ENCODE measurements around the gene SKIL.

SKIL gene

DNA sequence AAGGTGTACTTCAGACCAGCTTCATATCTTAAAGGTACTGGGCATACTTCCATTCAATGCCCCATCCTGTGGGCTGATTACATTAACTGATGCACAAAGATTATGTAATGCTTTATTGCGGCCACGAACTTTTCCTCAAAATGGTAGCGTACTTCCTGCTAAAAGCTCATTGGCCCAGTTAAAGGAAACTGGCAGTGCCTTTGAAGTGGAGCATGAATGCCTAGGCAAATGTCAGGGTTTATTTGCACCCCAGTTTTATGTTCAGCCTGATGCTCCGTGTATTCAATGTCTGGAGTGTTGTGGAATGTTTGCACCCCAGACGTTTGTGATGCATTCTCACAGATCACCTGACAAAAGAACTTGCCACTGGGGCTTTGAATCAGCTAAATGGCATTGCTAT lies 3.4 kb downstream of the SKIL start:
- TF ChIP-seq GATA3 (IDR thresholded peaks at IDR 0.05; ENCODE audit: low read depth, low read length) (no peak), GATA2 (IDR thresholded peaks at IDR 0.05; ENCODE audit: low read depth, low read length) (no peak)

DNA sequence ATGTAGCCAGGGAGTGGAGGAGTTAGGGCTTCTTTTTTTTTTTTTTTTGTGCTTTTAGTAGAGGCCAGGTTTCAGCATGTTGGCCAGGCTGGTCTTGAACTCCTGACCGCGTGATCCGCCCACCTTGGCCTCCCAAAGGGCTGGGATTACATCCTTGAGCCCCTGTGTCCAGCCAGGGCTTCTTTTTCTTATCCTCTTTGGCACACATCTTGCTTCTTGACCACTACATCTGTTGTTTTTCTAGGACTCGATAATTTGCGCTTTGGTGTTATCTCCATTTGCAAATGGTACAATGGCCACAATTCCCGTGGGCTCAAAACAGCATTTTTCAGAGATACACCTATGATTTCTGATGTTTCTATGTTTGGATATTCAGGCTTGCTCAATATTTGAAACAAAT lies 4.2 kb downstream of the SKIL start:
- TF ChIP-seq GATA3 (IDR thresholded peaks at IDR 0.05; ENCODE audit: low read depth, low read length): no peak
- TF ChIP-seq GATA2 (IDR thresholded peaks at IDR 0.05; ENCODE audit: low read depth, low read length): no peak

DNA sequence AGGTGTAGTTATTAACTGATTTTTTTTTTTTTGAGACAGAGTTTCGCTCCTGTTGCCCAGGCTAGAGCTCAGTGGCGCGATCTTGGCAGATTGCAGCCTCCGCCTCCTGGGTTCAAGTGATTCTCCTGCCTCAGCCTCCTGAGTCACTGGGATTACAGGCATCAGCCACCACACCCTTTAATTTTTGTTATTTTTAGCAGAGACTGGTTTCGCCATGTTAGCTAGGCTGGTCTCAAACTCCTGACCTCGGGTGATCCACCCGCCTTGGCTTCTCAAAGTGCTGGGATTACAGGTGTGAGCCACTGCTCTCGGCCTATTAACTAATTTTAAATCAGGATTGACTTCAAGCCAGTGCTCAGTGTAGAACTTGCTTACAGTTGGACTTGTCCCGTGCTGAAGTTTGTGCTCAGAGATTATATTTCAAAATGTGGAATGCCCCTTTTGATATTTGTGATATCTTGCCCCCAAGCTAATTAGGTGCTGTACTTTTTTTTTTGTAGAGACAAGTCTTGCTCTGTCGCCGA lies 6.0 kb downstream of the SKIL start:
- TF ChIP-seq GATA3 (IDR thresholded peaks at IDR 0.05; ENCODE audit: low read depth, low read length) (no peak), GATA2 (IDR thresholded peaks at IDR 0.05; ENCODE audit: low read depth, low read length) (no peak)

DNA sequence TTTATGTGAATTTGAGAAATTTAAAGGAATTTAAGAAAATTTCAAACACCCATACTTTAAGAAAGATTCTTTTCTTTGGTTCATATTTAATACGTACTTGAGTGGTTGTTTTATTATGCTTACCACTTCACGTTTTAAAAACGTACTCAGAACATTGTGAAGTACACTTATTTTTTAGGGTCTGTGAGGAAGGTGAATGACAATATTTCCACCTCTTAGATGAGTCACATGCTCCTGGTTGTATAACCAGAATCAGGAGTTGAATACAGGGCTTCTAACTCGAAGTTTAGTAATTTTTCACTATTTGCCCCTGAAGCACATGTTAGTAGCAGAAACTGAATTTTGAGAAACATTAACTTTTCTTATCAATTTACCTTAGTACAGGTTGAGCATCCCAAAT lies 7.5 kb downstream of the SKIL start:
- TF ChIP-seq GATA2 (IDR thresholded peaks at IDR 0.05; ENCODE audit: low read depth, low read length): no peak
- TF ChIP-seq GATA3 (IDR thresholded peaks at IDR 0.05; ENCODE audit: low read depth, low read length): no peak

DNA sequence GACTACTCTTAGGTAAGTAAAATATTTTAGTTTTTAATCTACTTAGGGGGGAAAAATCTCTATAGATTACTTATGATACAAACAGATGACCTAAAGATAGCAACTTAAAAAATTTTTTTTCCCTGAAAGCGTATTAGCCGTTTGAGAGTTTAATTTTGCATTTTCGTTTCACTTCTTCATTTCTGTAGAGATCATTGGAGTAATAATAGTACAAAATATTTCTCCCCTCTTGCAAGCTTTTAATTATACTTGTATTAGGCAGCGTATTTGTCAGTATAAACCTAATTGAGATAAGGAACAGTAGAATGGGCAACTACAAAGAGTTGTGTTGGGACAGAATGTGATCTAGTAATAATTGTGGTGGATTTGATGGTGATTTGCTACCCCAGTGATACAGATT lies 10.3 kb downstream of the SKIL start:
- TF ChIP-seq GATA3 (IDR thresholded peaks at IDR 0.05; ENCODE audit: low read depth, low read length): no peak
- no peak for TF ChIP-seq GATA2 (IDR thresholded peaks at IDR 0.05; ENCODE audit: low read depth, low read length)

DNA sequence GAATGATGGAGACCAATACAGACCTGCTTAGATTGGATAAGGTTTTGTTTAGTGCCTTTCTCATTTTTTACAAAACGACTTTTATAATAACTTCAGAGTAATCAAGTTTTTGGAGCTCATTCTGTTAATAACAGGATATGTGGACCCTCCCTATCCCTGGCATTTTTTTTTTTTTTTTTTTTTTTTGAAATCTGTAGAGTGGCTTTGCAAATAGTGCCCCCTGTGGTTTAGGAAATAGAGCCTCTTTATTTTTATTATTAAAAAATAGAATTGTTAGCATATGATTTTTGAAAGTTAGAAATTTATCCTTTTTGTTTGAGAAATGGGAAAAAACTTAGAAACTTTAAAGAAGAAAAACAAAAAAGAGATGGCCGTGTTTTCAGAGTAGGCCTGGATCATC lies 11.4 kb downstream of the SKIL start:
- TF ChIP-seq GATA3 (IDR thresholded peaks at IDR 0.05; ENCODE audit: low read depth, low read length) (no peak), GATA2 (IDR thresholded peaks at IDR 0.05; ENCODE audit: low read depth, low read length) (no peak)

DNA sequence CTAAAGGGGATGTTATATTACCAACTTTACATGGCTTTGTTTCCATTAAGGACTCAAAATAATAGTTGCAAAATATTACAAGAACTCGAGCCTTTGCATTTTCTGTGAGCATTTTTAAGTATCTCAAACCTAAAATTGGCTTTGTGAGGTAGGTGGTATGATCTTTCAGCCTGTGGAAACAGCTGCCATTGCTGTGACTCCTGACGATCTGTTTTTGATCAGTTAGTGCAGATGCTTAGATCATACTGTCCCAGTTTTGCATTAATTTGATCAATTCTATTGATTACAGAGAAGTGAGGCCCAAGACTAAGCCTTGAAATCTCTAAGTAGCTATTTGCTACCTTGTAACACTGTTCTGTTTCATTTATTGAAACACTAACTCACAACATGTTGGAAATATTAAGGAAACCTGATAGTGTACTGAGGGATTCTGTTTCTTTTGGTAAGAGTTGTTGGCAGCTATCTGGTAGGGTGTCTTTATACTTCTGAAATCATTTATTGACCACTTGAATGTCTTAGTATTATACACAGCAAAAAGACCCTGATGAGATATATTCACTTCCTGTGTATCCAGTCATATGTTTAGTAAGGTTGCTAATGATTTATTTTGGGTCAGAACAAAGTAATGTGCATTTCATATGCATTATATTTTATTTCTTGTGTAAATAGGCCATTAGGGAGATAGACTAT lies 14.8 kb downstream of the SKIL start:
- TF ChIP-seq GATA3 (IDR thresholded peaks at IDR 0.05; ENCODE audit: low read depth, low read length) (no peak), GATA2 (IDR thresholded peaks at IDR 0.05; ENCODE audit: low read depth, low read length) (no peak; the same call in 1 of the 2 replicates)

DNA sequence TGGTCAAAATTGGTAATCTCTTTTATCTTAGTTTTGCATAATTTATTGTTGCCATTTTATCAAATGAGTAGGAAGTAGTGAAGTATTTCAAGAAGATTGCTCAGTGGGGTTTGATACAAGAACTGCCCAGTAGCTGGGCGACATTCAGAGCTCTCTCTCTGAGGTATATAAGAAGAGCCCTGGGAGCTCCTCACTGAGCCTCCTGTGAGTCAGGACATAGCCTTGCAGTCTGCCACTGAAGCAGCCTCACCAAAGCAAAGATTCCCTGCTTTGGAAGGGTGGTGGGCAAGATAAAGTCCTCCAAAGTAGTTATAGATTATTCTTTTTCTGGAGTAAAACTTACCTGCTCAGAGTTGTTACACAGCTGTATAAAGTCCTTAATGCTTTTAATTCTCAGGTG lies 26.1 kb downstream of the SKIL start:
- no peak for TF ChIP-seq GATA2 (IDR thresholded peaks at IDR 0.05; ENCODE audit: low read depth, low read length)
- TF ChIP-seq GATA3 (IDR thresholded peaks at IDR 0.05; ENCODE audit: low read depth, low read length): no peak

DNA sequence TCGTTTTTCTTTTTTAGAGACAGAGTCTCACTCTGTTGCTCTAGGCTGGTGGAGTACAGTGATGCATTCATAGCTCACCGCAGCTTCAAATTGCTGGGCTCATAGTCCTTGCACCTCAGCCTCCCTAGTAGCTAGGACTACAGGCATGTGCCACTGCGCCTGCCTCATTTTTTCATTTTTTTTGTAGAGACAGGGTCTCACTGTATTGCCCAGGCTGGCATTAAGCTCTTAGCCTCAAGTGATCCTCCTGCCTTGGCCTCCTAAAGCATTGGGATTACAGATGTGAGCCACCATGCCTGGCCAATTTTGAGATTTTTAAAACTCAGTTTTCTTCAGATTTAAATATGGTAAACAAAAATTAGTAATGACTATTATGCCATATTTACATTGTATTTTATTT lies 29.0 kb downstream of the SKIL start:
- TF ChIP-seq GATA2 (IDR thresholded peaks at IDR 0.05; ENCODE audit: low read depth, low read length) (no peak), GATA3 (IDR thresholded peaks at IDR 0.05; ENCODE audit: low read depth, low read length) (no peak)

DNA sequence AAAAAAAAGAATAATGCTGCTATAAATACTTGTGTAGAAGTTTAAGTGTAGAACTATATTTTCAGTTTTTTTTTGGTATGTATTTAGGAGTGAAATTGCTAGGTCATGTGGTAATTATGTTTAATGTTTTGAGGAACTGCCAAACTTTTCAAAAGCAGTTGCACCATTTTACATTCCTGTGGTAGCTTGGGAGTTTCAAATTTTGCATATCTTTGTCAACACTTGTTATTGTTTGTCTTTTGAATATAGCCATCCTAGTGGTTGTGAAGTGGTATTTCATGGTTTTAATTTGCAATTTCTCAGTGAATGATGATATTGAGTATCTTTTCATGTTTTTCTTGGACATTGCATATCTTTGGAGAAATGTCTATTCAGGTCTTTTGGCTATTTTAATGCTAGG lies 30.4 kb downstream of the SKIL start:
- TF ChIP-seq GATA3 (IDR thresholded peaks at IDR 0.05; ENCODE audit: low read depth, low read length) (no peak), GATA2 (IDR thresholded peaks at IDR 0.05; ENCODE audit: low read depth, low read length) (no peak)

DNA sequence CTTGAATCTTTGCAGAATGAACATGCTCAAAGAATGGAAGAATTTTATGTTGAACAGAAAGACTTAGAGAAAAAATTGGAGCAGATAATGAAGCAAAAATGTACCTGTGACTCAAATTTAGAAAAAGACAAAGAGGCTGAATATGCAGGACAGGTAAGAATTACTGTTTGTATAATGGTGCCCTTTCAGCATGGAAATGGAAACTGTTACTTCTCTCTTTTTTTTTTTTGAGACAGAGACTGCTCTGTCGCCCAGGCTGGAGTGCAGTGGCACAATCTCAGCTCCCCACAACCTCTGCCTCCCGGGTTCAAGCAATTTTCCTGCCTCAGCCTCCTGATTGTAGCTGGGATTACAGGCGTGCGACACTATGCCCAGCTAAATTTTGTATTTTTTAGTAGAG lies 33.6 kb downstream of the SKIL start:
- TF ChIP-seq GATA2 (IDR thresholded peaks at IDR 0.05; ENCODE audit: low read depth, low read length) (no peak), GATA3 (IDR thresholded peaks at IDR 0.05; ENCODE audit: low read depth, low read length) (no peak)

DNA sequence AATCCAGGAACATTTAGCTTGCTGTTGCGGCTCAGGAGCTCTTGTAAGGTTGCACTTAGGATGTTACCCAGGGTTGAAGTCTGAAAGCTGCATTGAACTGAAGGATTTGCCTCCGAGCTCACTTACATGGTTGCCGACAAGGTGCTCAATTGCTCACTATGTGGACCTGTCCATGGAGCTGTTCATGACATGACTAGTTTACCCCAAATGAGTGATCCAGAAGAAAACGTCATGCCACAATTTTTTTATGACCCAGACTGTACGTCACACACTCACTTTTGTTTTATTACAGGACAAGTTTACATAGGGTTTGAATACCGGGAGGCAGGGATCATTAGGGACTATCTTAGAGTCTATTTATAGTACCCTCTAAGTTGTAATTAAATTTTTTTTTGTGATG lies 40.2 kb downstream of the SKIL start:
- no peak for TF ChIP-seq GATA3 (IDR thresholded peaks at IDR 0.05; ENCODE audit: low read depth, low read length)
- TF ChIP-seq GATA2 (IDR thresholded peaks at IDR 0.05; ENCODE audit: low read depth, low read length): no peak

DNA sequence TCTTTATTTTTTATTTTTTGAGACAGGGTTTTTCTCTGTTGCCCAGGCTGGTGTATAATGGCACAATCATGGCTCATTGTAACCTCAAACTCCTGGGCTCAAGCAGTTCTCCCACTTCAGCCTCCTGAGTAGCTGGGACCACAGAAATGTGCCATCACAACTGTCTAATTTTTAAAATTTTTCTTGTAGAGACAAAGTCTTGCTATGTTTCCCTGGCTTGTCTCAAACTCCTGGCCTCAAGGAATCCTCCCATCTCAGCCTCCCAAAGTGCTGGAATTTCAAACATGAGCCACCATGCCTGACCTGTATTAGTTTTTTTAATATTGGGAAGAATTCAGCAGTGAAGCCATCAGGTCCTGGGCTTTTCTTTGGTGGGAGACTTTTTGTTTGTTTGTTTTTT lies 47.6 kb downstream of the SKIL start:
- TF ChIP-seq GATA2 (IDR thresholded peaks at IDR 0.05; ENCODE audit: low read depth, low read length) (no peak), GATA3 (IDR thresholded peaks at IDR 0.05; ENCODE audit: low read depth, low read length) (no peak)

DNA sequence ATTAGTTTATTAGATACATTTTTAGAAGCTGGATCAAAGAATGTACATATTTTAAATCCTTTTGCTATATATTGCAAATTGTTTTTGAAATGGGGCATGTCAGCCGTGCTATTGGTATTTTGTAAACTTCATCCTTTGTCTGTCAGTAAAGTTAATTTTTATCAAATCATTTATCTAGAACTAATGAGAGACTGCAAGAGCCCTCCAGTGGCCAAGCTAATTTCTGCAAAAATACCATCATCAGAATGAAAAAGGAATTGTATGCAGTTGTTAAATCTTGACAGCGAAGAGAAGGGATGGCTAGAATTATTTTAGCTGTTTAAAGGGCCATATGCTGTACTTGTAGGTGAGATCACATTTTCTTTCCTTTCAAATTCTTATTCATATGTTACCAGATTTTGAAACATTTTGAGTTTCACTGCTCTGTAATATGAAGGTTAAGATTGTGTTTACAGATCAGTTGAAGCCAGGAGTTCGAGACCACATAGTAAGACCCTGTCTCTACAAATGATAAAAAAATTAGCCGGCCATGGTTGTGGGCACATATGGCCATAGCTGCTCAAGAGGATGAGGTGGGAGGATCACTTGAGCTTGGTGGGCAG lies 53.0 kb downstream of the SKIL start:
- TF ChIP-seq GATA2 (IDR thresholded peaks at IDR 0.05; ENCODE audit: low read depth, low read length) (no peak), GATA3 (IDR thresholded peaks at IDR 0.05; ENCODE audit: low read depth, low read length) (no peak)

DNA sequence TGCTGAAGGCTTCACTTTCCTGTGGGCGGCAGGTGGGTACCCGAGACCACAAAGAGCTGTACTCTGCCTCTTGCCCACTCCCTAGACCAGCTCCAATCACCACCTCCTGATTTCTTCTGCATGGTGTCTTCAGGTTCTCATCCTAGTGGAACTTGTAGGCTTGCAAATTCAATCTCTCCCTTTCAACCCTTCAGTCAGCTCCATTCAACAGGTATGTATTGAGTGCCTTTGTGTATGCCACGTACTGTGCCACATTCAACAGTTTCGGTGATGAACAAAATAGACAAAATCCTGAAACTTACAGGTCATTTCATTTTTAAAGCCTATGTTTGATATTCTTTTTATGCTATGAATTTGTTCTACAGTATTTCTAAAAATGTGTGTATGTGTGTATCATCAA lies 55.8 kb downstream of the SKIL start:
- no peak for TF ChIP-seq GATA3 (IDR thresholded peaks at IDR 0.05; ENCODE audit: low read depth, low read length)
- no peak for TF ChIP-seq GATA2 (IDR thresholded peaks at IDR 0.05; ENCODE audit: low read depth, low read length)
